GM23338 (cell line): Measurements from ENCODE around the gene TRABD2A. TPM values are rescaled to one million over a fixed set of nuclear protein-coding genes. Genes with fewer than 3 reads are reported as not detected.
A peak's percentile ranks its signal among the peaks of the same experiment; 100 is the strongest.

Source experiments
- ATAC-seq: fragments of 200-7000 bp; cut with Tn5 transposase; 3 replicates; pipeline ENCODE4 v1.9.1; 2020
- DNase-seq: peaks from one replicate; pipeline ENCODE4 v3.0.0-alpha.2; 2015; ENCODE audit warnings: low spot score
- H2AFZ ChIP-seq: fragments of 200-600 bp; sonication (generic); 2 replicates; pipeline ENCODE4 v1.8.0; 2016; ENCODE audit warnings: antibody characterized with exemption, mild to moderate bottlenecking, moderate library complexity
- H3F3A ChIP-seq: fragments of 200-600 bp; sonication (generic); replicated peaks from 2 replicates; pipeline ENCODE4 v1.8.0; 2017; ENCODE audit warnings: antibody characterized with exemption, mixed run types, low read depth
- H3K27ac ChIP-seq: fragments of 200-600 bp; sonication (generic); 2 replicates; pipeline ENCODE4 v1.6.1; 2016; ENCODE audit warnings: low read depth
- H3K27me3 ChIP-seq: fragments of 200-600 bp; sonication (generic); 2 replicates; pipeline ENCODE4 v1.8.0; 2016; ENCODE audit warnings: mild to moderate bottlenecking, mixed run types, moderate library complexity; ENCODE audit not compliant: insufficient read depth
- H3K36me3 ChIP-seq: fragments of 200-600 bp; sonication (generic); 2 replicates; pipeline ENCODE4 v1.8.0; 2016; ENCODE audit warnings: mild to moderate bottlenecking; ENCODE audit not compliant: insufficient read depth
- H3K4me1 ChIP-seq: fragments of 200-600 bp; sonication (generic); 2 replicates; pipeline ENCODE4 v1.8.0; 2016; ENCODE audit warnings: mild to moderate bottlenecking, moderate library complexity; ENCODE audit not compliant: insufficient read depth
- H3K4me2 ChIP-seq: fragments of 200-600 bp; sonication (generic); 2 replicates; pipeline ENCODE4 v1.7.1; 2017; ENCODE audit warnings: mixed run types
- H3K4me3 ChIP-seq: fragments of 200-600 bp; sonication (generic); 2 replicates; pipeline ENCODE4 v1.6.1; 2016; ENCODE audit warnings: mixed run types
- H3K79me2 ChIP-seq: fragments of 200-600 bp; sonication (generic); replicated peaks from 2 replicates; pipeline ENCODE4 v1.8.0; 2017; ENCODE audit warnings: mild to moderate bottlenecking; ENCODE audit not compliant: insufficient read depth
- H3K9me2 ChIP-seq: fragments of 200-600 bp; sonication (generic); 2 replicates; pipeline ENCODE4 v1.8.0; 2017; ENCODE audit not compliant: insufficient read depth
- H4K20me1 ChIP-seq: fragments of 200-600 bp; sonication (generic); replicated peaks from 2 replicates; pipeline ENCODE4 v1.8.0; 2017; ENCODE audit warnings: mild to moderate bottlenecking; ENCODE audit not compliant: insufficient read depth
- H3K27ac Mint-ChIP-seq: 2 replicates; pipeline ENCODE4 v1.8.0; 2020; ENCODE audit warnings: inconsistent platforms, mild to moderate bottlenecking, moderate library complexity, mixed read lengths
- H3K27me3 Mint-ChIP-seq: 3 replicates; pipeline ENCODE4 v1.8.0; 2022; ENCODE audit warnings: low read depth, mild to moderate bottlenecking, moderate library complexity, mixed read lengths, inconsistent platforms; ENCODE audit not compliant: insufficient read depth, poor library complexity
- H3K36me3 Mint-ChIP-seq: 3 replicates; pipeline ENCODE4 v1.8.0; 2021; ENCODE audit warnings: low read depth, mild to moderate bottlenecking, inconsistent platforms, moderate library complexity, mixed read lengths
- H3K4me1 Mint-ChIP-seq: 3 replicates; pipeline ENCODE4 v1.8.0; 2020; ENCODE audit warnings: mild to moderate bottlenecking, inconsistent platforms, mixed read lengths
- H3K4me3 Mint-ChIP-seq: 3 replicates; pipeline ENCODE4 v1.8.0; 2021; ENCODE audit warnings: moderate library complexity, mild to moderate bottlenecking, inconsistent platforms, mixed read lengths
- H3K9me3 Mint-ChIP-seq: 3 replicates; pipeline ENCODE4 v1.8.0; 2020; ENCODE audit warnings: moderate library complexity, mild to moderate bottlenecking, inconsistent platforms, mixed read lengths
- CREB1 ChIP-seq: fragments of 250-450 bp; sonication (Bioruptor Pico); IDR thresholded peaks from 2 replicates; pipeline ENCODE4 v1.5.0; 2020; ENCODE audit warnings: low read depth, mild to moderate bottlenecking, moderate library complexity
- EZH2phosphoT487 ChIP-seq: fragments of 200-600 bp; sonication (generic); IDR thresholded peaks from one replicate; pipeline ENCODE4 v1.8.1; 2018; ENCODE audit warnings: antibody characterized with exemption; ENCODE audit not compliant: unreplicated experiment
- JUNB ChIP-seq: IDR thresholded peaks from one replicate; pipeline ENCODE4 v1.6.1; 2016; ENCODE audit warnings: antibody characterized with exemption; ENCODE audit not compliant: unreplicated experiment
- NANOG ChIP-seq: IDR thresholded peaks from 2 replicates; pipeline ENCODE4 v1.6.1; 2016; ENCODE audit warnings: antibody characterized with exemption, borderline replicate concordance
- POLR2AphosphoS5 ChIP-seq: IDR thresholded peaks from 2 replicates; pipeline ENCODE4 v1.6.1; 2016; ENCODE audit warnings: antibody characterized with exemption, low read depth
- STAT1 ChIP-seq: IDR thresholded peaks from one replicate; pipeline ENCODE4 v1.6.1; 2016; ENCODE audit warnings: antibody characterized with exemption; ENCODE audit not compliant: unreplicated experiment
- ZNF114 ChIP-seq: fragments of 250-450 bp; sonication (Bioruptor Pico); IDR thresholded peaks from 2 replicates; pipeline ENCODE4 v1.5.0; 2020; ENCODE audit warnings: mild to moderate bottlenecking, moderate library complexity
- ZNF331 ChIP-seq: fragments of 250-450 bp; sonication (Bioruptor Pico); IDR thresholded peaks from 2 replicates; pipeline ENCODE4 v1.5.0; 2020; ENCODE audit warnings: low read depth, mild to moderate bottlenecking, moderate library complexity
- ZNF462 ChIP-seq: fragments of 250-450 bp; sonication (Bioruptor Pico); IDR thresholded peaks from 2 replicates; pipeline ENCODE4 v1.5.0; 2020; ENCODE audit warnings: mild to moderate bottlenecking, moderate library complexity
- polyA plus RNA-seq: library from polyadenylated mRNA; unstranded; fragments of >200 nt; fragmentation: Nextera tagmentation; extraction: Ambion mirVana; gene quantifications from 2 replicates; pipeline ENCODE4 v1.2.1, GENCODE V29; 2016
- total RNA-seq: library from RNA; depleted of rRNA; stranded (reverse); fragments of >200 nt; shearing (Covaris generic); gene quantifications from 2 replicates; pipeline ENCODE4 v1.2.3, GENCODE V29; 2014
- TF ChIP-seq, protein P1 (sequence below): IDR thresholded peaks from one replicate; pipeline ENCODE4 v1.6.1; 2018; ENCODE audit warnings: antibody characterized with exemption; ENCODE audit not compliant: unreplicated experiment
- TF ChIP-seq, protein P2 (sequence below): IDR thresholded peaks from 2 replicates; pipeline ENCODE4 v1.6.1; 2016; ENCODE audit warnings: antibody characterized with exemption
- TF ChIP-seq, protein P3 (sequence below), 2 experiments: fragments of 200-600 bp in 1 of 2; sonication (generic) in 1 of 2; conservative IDR thresholded peaks; 2 replicates each; pipeline versions ENCODE4 v1.5.1 to v1.6.1; 2016 to 2017; ENCODE audit warnings: antibody characterized with exemption in 2 of 2, low read depth in 2 of 2, mild to moderate bottlenecking in 2 of 2, moderate library complexity in 1 of 2

The TRABD2A gene
- total and polyA plus RNA-seq, 2 experiments from 2014 or later: 5.5 to 12.1 TPM

DNA sequence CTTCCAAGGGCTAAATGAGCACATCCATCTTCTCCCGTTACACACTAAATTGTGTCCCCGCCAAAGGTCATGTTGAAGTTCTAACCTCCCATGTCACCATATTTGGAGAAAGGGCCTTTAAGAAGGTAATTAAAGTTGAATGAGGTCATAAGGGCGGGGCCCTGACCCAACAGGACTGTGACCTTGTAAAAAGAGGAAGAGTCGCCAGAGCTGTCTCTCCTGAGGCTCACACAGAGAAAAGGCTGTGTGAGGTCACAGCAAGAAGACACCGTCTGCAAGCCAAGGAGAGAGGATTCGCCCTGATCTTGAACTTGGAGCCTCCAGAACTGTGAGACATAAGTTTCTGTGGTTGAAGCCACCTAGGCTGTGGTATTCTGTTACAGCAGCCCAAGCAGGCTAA, 24.1 kb downstream of the TRABD2A start (continued):
- TF ChIP-seq, protein P1, sequence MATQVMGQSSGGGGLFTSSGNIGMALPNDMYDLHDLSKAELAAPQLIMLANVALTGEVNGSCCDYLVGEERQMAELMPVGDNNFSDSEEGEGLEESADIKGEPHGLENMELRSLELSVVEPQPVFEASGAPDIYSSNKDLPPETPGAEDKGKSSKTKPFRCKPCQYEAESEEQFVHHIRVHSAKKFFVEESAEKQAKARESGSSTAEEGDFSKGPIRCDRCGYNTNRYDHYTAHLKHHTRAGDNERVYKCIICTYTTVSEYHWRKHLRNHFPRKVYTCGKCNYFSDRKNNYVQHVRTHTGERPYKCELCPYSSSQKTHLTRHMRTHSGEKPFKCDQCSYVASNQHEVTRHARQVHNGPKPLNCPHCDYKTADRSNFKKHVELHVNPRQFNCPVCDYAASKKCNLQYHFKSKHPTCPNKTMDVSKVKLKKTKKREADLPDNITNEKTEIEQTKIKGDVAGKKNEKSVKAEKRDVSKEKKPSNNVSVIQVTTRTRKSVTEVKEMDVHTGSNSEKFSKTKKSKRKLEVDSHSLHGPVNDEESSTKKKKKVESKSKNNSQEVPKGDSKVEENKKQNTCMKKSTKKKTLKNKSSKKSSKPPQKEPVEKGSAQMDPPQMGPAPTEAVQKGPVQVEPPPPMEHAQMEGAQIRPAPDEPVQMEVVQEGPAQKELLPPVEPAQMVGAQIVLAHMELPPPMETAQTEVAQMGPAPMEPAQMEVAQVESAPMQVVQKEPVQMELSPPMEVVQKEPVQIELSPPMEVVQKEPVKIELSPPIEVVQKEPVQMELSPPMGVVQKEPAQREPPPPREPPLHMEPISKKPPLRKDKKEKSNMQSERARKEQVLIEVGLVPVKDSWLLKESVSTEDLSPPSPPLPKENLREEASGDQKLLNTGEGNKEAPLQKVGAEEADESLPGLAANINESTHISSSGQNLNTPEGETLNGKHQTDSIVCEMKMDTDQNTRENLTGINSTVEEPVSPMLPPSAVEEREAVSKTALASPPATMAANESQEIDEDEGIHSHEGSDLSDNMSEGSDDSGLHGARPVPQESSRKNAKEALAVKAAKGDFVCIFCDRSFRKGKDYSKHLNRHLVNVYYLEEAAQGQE: no peak
- TF ChIP-seq NANOG: no peak
- no peak for TF ChIP-seq POLR2AphosphoS5
- TF ChIP-seq, protein P2, sequence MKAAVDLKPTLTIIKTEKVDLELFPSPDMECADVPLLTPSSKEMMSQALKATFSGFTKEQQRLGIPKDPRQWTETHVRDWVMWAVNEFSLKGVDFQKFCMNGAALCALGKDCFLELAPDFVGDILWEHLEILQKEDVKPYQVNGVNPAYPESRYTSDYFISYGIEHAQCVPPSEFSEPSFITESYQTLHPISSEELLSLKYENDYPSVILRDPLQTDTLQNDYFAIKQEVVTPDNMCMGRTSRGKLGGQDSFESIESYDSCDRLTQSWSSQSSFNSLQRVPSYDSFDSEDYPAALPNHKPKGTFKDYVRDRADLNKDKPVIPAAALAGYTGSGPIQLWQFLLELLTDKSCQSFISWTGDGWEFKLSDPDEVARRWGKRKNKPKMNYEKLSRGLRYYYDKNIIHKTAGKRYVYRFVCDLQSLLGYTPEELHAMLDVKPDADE: no peak
- no peak for TF ChIP-seq EZH2phosphoT487
- TF ChIP-seq JUNB: no peak
- TF ChIP-seq STAT1: no peak

DNA sequence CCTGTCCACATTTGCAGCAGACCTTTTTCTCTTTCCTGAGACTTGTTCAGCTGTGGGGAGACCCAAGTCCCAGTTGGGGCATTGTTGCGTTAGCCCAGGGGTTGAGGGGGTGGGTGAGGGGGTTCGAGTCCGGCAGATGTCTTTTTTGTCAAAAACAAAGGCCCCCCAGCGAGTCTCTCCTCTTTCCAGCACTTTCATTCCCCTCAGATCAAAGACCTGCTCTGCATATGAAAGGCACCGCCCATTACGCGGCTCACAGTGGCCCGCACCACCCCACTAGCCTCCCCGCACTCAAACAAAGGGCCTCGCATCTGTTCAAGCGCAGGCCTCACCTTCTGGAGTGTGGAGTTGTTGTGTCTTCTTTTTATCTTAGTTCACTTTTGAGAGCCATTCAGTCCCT, 25.2 kb downstream of the TRABD2A start:
- H3K4me3 ChIP-seq: peak overlapping the region; percentile 40
- H3K27me3 Mint-ChIP-seq: peaks cover 39% of the 10 kb centered on the region
- peak overlapping the region; percentile 11; the same call in 2 of the 3 replicates for H3K4me3 Mint-ChIP-seq
- peak; percentile 41; the same call in 1 of the 2 replicates for TF ChIP-seq CREB1
- no peak for TF ChIP-seq ZNF114 (CRISPR knock-in tag)
- TF ChIP-seq ZNF462 (CRISPR knock-in tag): no peak
- no peak for TF ChIP-seq ZNF331 (CRISPR knock-in tag)
- no peak for TF ChIP-seq EZH2phosphoT487
- TF ChIP-seq, protein P2: no peak
- TF ChIP-seq, protein P3, sequence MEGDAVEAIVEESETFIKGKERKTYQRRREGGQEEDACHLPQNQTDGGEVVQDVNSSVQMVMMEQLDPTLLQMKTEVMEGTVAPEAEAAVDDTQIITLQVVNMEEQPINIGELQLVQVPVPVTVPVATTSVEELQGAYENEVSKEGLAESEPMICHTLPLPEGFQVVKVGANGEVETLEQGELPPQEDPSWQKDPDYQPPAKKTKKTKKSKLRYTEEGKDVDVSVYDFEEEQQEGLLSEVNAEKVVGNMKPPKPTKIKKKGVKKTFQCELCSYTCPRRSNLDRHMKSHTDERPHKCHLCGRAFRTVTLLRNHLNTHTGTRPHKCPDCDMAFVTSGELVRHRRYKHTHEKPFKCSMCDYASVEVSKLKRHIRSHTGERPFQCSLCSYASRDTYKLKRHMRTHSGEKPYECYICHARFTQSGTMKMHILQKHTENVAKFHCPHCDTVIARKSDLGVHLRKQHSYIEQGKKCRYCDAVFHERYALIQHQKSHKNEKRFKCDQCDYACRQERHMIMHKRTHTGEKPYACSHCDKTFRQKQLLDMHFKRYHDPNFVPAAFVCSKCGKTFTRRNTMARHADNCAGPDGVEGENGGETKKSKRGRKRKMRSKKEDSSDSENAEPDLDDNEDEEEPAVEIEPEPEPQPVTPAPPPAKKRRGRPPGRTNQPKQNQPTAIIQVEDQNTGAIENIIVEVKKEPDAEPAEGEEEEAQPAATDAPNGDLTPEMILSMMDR (conservative IDR thresholded peaks at IDR 0.05; ENCODE audit: low read depth in 2 of 2): no peak

More for the DNA sequence above, 25.2 kb downstream of the TRABD2A start:
- DNase-seq (peak; percentile 86), ATAC-seq (peak; percentile 95)
- no peak overlapping the region for H2AFZ ChIP-seq
- H3K27ac ChIP-seq: no peak overlapping the region
- peaks cover 18% of the 10 kb centered on the region for H3K4me1 ChIP-seq
- H3K9me2 ChIP-seq: peaks cover 21% of the 10 kb centered on the region
- H3K9me3 Mint-ChIP-seq: peaks cover 12% of the 10 kb centered on the region
- no peak overlapping the region for H3K27ac Mint-ChIP-seq
- peaks cover 19% of the 10 kb centered on the region for H3K4me1 Mint-ChIP-seq
- peaks cover 6% of the 10 kb centered on the region; the same call in 2 of the 3 replicates for H3K36me3 Mint-ChIP-seq
- H3K79me2 ChIP-seq: no peaks in the 10 kb centered on the region
- peaks cover 41% of the 10 kb centered on the region for H3K27me3 ChIP-seq
- no peaks in the 10 kb centered on the region; the same call in 1 of the 2 replicates for H4K20me1 ChIP-seq
- no peaks in the 10 kb centered on the region for H3F3A ChIP-seq
- H3K36me3 ChIP-seq: no peaks in the 10 kb centered on the region
- peak overlapping the region; percentile 69 for H3K4me2 ChIP-seq
